GM19468 (cell line): ENCODE measurements around the gene IPO11.
"Not testable (repeated sequence)": the region's sequence is repeated elsewhere in the genome, so short reads cannot be mapped to it uniquely, and the experiment has no call there.

Source experiments
- ATAC-seq: cut with Tn5 transposase; IDR thresholded peaks from one replicate; pipeline ENCODE4 v1.9.1; 2021; ENCODE audit warnings: mild to moderate bottlenecking, moderate library complexity, moderate number of reproducible peaks; ENCODE audit not compliant: unreplicated experiment; ENCODE audit errors: extremely low read depth

IPO11 gene

GRCh38 chr5:62565740-62566139 is 153.2 kb downstream of the IPO11 start:
- not testable (repeated sequence) for ATAC-seq

- no peak for ATAC-seq
Observed at GRCh38 chr5:62568143-62568542, 155.6 kb downstream of the IPO11 start.

GRCh38 chr5:62568800-62569432 is 156.4 kb downstream of the IPO11 start:
- no peak for ATAC-seq

- no peak for ATAC-seq
Observed at GRCh38 chr5:62569470-62569869, 156.9 kb downstream of the IPO11 start.

- no peak for ATAC-seq
Observed at GRCh38 chr5:62572918-62573514, 160.5 kb downstream of the IPO11 start.

- no peak for ATAC-seq
Observed at GRCh38 chr5:62574599-62574998, 162.0 kb downstream of the IPO11 start.

- ATAC-seq, result no peak
Observed at GRCh38 chr5:62575066-62575465, 162.5 kb downstream of the IPO11 start.

- no peak for ATAC-seq
Observed at GRCh38 chr5:62575489-62575888, 162.9 kb downstream of the IPO11 start.

- no peak for ATAC-seq
Observed at GRCh38 chr5:62576570-62577170, 164.1 kb downstream of the IPO11 start.

- ATAC-seq, result no peak
Observed at GRCh38 chr5:62577488-62577887, 164.9 kb downstream of the IPO11 start.

- ATAC-seq, result peak; percentile 62
Observed at GRCh38 chr5:62578540-62578939, 166.0 kb downstream of the IPO11 start, which contains the start of gene LRRC70. Gene LRRC70 (plus strand): TSS chr5:62578819. CDS start chr5:62579439, 620 bp downstream.

- ATAC-seq, result no peak
Observed at GRCh38 chr5:62579761-62580160, 167.2 kb downstream of the IPO11 start.

- no peak for ATAC-seq
Observed at GRCh38 chr5:62581836-62582597, 169.5 kb downstream of the IPO11 start.

- ATAC-seq, result no peak
Observed at GRCh38 chr5:62584391-62584790, 171.8 kb downstream of the IPO11 start.

GRCh38 chr5:62585306-62585705 is 172.7 kb downstream of the IPO11 start:
- no peak for ATAC-seq

- no peak for ATAC-seq
Observed at GRCh38 chr5:62585751-62586150, 173.2 kb downstream of the IPO11 start.

- ATAC-seq, result no peak
Observed at GRCh38 chr5:62587737-62588136, 175.2 kb downstream of the IPO11 start.

- no peak for ATAC-seq
Observed at GRCh38 chr5:62588668-62589067, 176.1 kb downstream of the IPO11 start.

- no peak for ATAC-seq
Observed at GRCh38 chr5:62589504-62589903, 176.9 kb downstream of the IPO11 start.

- no peak for ATAC-seq
Observed at GRCh38 chr5:62590387-62590786, 177.8 kb downstream of the IPO11 start.

- no peak for ATAC-seq
Observed at GRCh38 chr5:62592558-62592957, 180.0 kb downstream of the IPO11 start.
